Thyroid gland (tissue), 4 donors: ENCODE measurements around the gene AKAP6.

Experiments
- CTCF ChIP-seq, 6 experiments: fragments of 200-600 bp in 3 of 6; fragments of 450-650 bp in 3 of 6; sonication (generic) in 3 of 6; IDR thresholded peaks; one replicate each; pipeline ENCODE4 v1.5.1; 2016 to 2019; ENCODE audit warnings: antibody characterized with exemption in 6 of 6, mild to moderate bottlenecking in 2 of 6, inconsistent platforms in 1 of 6, moderate library complexity in 1 of 6
- POLR2A ChIP-seq, 2 donors: fragments of 450-650 bp; IDR thresholded peaks; one replicate each; pipeline ENCODE4 v1.6.1; 2017; ENCODE audit warnings: antibody characterized with exemption in 2 of 2, mild to moderate bottlenecking in 2 of 2, moderate library complexity in 1 of 2

GRCh38 chr14:32404784-32405573 is 75.9 kb downstream of the AKAP6 start:
- no peak for TF ChIP-seq CTCF (IDR thresholded peaks at IDR 0.05)
- no peak for TF ChIP-seq POLR2A (IDR thresholded peaks at IDR 0.05)
